Measurements from ENCODE around the gene TMCC2.

DNA sequence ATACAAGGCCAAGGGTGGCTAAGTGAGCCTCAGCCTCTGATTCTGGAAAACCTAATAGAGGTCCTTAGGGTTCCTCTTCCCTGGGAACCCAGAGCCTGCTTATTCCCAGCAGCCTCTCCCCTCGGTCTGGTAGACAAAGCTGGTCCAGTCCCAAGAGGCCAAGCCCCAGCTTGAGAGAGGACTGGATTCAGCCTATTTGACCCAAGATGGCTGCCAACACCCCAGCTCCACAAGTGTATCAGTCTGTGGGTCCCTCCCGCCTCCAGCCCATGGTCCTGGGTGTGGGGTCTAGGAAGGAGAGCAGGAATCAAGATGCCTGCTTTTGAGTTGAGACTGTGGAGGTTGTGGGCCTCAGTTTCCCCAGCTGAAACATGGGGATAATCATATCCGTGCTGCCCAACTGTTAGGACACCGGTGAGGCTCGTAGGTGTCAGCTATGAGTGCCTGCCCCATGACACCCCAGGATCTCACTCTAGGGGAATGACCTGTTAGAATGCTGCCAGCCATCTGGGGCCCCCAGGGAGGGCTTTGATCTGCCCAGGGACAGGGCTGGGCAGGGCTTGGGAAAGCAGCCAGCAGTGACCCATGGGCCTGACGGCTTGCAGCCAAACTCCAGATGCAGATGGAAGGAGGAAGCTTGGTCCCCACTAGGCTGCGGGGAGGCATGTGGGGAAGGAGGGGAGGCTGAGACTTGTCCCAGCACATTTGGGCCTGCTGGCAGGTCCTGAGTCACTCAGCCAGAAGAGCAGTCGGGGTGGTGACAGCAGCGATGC is 48.4 kb downstream of the TMCC2 start:
- TF ChIP-seq, protein P1, sequence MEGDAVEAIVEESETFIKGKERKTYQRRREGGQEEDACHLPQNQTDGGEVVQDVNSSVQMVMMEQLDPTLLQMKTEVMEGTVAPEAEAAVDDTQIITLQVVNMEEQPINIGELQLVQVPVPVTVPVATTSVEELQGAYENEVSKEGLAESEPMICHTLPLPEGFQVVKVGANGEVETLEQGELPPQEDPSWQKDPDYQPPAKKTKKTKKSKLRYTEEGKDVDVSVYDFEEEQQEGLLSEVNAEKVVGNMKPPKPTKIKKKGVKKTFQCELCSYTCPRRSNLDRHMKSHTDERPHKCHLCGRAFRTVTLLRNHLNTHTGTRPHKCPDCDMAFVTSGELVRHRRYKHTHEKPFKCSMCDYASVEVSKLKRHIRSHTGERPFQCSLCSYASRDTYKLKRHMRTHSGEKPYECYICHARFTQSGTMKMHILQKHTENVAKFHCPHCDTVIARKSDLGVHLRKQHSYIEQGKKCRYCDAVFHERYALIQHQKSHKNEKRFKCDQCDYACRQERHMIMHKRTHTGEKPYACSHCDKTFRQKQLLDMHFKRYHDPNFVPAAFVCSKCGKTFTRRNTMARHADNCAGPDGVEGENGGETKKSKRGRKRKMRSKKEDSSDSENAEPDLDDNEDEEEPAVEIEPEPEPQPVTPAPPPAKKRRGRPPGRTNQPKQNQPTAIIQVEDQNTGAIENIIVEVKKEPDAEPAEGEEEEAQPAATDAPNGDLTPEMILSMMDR (IDR thresholded peaks at IDR 0.05) = no peak
- TF ChIP-seq POLR2A (IDR thresholded peaks at IDR 0.05) = no peak

All from Peyer's patch (tissue), 4 donors.